ENCODE measurements around the gene HOXA11. TPM values are rescaled to one million over a fixed set of nuclear protein-coding genes. Genes with fewer than 3 reads are reported as not detected.

HOXA11 gene
- polyA plus RNA-seq, 1 donor from 2014 or later: not detected

DNA sequence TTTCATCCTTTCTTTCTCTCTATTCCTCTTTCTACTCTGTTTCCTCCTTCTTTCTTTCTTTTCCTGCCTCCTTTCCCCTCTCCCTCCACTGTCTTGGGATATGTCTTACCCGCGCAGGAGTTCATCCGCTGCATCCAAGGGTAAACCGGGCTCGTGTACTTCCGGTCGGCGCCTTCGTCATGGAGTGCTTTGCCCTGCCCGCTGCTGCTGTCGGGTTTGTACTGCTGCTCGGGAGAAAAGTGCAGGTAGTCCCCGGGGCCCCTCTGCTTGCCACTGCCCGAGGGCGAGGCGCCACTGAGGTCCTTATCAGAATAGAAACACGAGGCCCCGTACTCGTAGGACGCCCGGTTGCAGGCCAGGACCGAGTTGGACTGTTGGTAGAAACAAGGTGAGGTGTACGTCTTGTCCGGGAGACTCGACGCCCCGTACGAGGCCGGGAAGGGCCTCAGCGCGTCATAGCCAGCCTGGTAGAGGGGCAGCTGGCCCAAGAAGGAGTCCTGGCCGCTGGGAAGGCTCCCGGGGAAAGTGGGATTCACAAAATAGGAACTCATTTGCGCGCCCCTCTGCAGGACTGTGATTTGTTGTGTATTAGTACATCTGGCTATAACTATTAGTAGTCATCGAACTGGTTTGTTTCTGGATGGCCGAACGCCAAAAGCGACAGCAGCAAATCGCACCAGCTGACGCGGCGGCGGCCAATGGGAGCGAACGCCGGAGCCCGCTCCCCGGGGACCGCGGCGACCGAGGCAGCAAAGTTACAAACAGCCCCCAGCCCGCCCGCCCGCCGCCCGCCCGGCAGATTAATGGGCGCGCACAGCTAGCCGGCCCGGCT, 37.6 kb downstream of the HOXA11 start, which contains the start of gene HOXA6:
TSS of gene HOXA6 (minus strand) at position 576 of the 832 bp plus-strand sequence. CDS start at position 551, 25 bp downstream.
- H3K36me3 ChIP-seq (ENCODE audit: insufficient read depth, low read length): no peaks in the 10 kb centered on the region
- H3K4me3 ChIP-seq (ENCODE audit: low read length): no peak within 1 kb of the TSS
- no peak within 1 kb of the TSS for H3K4me2 ChIP-seq (ENCODE audit: low read length)
- H3K27ac ChIP-seq (ENCODE audit: low read length): no peak within 1 kb of the TSS
- no peaks in the 10 kb centered on the region for H3K79me2 ChIP-seq (replicated peaks; ENCODE audit: insufficient read depth, low read length)
- H3K27me3 ChIP-seq (ENCODE audit: insufficient read depth, low read depth, low read length): peaks cover 100% of the 10 kb centered on the region
- H2AFZ ChIP-seq (ENCODE audit: low read depth, low read length): no peak within 1 kb of the TSS
- no peak within 1 kb of the TSS for H3K9ac ChIP-seq (ENCODE audit: low read length)
- no peaks in the 10 kb centered on the region for H3K9me2 ChIP-seq (ENCODE audit: insufficient read depth, low read length)
- H4K20me1 ChIP-seq (ENCODE audit: insufficient read depth): no peaks in the 10 kb centered on the region
- H3F3A ChIP-seq (ENCODE audit: insufficient read depth, low read length, poor library complexity, severe bottlenecking): no peaks in the 10 kb centered on the region
- H3K9me3 ChIP-seq (ENCODE audit: low read length): peaks cover 44% of the 10 kb centered on the region
- TF ChIP-seq, protein P1, sequence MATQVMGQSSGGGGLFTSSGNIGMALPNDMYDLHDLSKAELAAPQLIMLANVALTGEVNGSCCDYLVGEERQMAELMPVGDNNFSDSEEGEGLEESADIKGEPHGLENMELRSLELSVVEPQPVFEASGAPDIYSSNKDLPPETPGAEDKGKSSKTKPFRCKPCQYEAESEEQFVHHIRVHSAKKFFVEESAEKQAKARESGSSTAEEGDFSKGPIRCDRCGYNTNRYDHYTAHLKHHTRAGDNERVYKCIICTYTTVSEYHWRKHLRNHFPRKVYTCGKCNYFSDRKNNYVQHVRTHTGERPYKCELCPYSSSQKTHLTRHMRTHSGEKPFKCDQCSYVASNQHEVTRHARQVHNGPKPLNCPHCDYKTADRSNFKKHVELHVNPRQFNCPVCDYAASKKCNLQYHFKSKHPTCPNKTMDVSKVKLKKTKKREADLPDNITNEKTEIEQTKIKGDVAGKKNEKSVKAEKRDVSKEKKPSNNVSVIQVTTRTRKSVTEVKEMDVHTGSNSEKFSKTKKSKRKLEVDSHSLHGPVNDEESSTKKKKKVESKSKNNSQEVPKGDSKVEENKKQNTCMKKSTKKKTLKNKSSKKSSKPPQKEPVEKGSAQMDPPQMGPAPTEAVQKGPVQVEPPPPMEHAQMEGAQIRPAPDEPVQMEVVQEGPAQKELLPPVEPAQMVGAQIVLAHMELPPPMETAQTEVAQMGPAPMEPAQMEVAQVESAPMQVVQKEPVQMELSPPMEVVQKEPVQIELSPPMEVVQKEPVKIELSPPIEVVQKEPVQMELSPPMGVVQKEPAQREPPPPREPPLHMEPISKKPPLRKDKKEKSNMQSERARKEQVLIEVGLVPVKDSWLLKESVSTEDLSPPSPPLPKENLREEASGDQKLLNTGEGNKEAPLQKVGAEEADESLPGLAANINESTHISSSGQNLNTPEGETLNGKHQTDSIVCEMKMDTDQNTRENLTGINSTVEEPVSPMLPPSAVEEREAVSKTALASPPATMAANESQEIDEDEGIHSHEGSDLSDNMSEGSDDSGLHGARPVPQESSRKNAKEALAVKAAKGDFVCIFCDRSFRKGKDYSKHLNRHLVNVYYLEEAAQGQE (IDR thresholded peaks at IDR 0.05; ENCODE audit: borderline replicate concordance): no peak
- no peak for TF ChIP-seq MXI1 (conservative IDR thresholded peaks at IDR 0.05; ENCODE audit: poor library complexity, severe bottlenecking)
- no peak for TF ChIP-seq TAF1 (IDR thresholded peaks at IDR 0.05; ENCODE audit: low read depth)
- TF ChIP-seq, protein P2, sequence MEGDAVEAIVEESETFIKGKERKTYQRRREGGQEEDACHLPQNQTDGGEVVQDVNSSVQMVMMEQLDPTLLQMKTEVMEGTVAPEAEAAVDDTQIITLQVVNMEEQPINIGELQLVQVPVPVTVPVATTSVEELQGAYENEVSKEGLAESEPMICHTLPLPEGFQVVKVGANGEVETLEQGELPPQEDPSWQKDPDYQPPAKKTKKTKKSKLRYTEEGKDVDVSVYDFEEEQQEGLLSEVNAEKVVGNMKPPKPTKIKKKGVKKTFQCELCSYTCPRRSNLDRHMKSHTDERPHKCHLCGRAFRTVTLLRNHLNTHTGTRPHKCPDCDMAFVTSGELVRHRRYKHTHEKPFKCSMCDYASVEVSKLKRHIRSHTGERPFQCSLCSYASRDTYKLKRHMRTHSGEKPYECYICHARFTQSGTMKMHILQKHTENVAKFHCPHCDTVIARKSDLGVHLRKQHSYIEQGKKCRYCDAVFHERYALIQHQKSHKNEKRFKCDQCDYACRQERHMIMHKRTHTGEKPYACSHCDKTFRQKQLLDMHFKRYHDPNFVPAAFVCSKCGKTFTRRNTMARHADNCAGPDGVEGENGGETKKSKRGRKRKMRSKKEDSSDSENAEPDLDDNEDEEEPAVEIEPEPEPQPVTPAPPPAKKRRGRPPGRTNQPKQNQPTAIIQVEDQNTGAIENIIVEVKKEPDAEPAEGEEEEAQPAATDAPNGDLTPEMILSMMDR (IDR thresholded peaks at IDR 0.05; ENCODE audit: poor library complexity, severe bottlenecking): no peak
- TF ChIP-seq POLR2AphosphoS5 (IDR thresholded peaks at IDR 0.05): no peak
- no peak for TF ChIP-seq RAD21 (conservative IDR thresholded peaks at IDR 0.05)
- TF ChIP-seq EP300 (conservative IDR thresholded peaks at IDR 0.05; ENCODE audit: poor library complexity, severe bottlenecking): no peak
- no peak for TF ChIP-seq SMC3 (conservative IDR thresholded peaks at IDR 0.05; ENCODE audit: poor library complexity)
- no peak for TF ChIP-seq EZH2 (IDR thresholded peaks at IDR 0.05; ENCODE audit: borderline replicate concordance, insufficient read depth, low read length, poor library complexity, severe bottlenecking)

DNA sequence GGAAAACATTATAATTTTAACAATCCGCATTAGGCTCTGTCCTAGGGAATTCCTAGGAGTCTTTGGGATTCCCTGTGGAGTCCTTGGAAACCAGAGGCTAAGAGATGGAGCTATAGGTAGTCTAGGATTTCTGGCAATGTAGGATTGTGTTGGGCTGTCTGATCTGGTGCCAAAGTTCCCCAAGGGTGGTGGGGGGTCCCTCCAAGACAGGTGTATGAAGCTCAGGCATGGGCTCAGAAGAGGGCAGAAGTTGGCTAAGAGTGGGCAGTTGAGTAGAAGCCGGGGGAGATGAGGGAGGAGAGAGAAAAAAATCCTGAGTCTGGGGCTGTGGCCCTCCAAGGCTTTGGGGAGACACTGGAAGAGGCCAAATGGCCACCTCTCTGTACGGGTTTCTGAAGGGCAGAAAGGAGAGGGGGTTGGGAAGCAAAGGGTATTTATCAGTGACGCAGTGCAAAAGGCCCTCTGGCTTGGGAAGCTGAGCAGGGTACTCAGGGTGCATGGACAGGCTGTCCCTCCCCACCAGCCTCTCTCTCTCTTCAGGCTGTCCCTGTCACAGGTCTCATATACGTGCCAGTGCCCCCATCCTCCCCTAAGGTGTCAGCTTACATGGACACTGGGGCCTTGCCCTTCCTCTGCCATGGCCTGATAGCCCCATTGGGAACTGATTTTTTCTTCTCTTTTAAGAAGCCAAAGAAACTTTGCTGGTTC, 38.4 kb downstream of the HOXA11 start:
- Histone ChIP-seq H4K20me1 (ENCODE audit: insufficient read depth) (no peaks in the 10 kb centered on the region), H3K36me3 (ENCODE audit: insufficient read depth, low read length) (no peaks in the 10 kb centered on the region), H3K4me2 (ENCODE audit: low read length) (no peak overlapping the region), H3K27ac (ENCODE audit: low read length) (no peak overlapping the region), H3K27me3 (ENCODE audit: insufficient read depth, low read depth, low read length) (peaks cover 100% of the 10 kb centered on the region), H2AFZ (ENCODE audit: low read depth, low read length) (no peak overlapping the region), H3K79me2 (replicated peaks; ENCODE audit: insufficient read depth, low read length) (no peaks in the 10 kb centered on the region), H3K9me2 (ENCODE audit: insufficient read depth, low read length) (no peaks in the 10 kb centered on the region), H3K4me3 (ENCODE audit: low read length) (no peak overlapping the region), H3K9me3 (ENCODE audit: low read length) (peaks cover 39% of the 10 kb centered on the region), H3F3A (ENCODE audit: insufficient read depth, low read length, poor library complexity, severe bottlenecking) (no peaks in the 10 kb centered on the region), H3K9ac (ENCODE audit: low read length) (no peak overlapping the region)
- TF ChIP-seq EZH2 (IDR thresholded peaks at IDR 0.05; ENCODE audit: borderline replicate concordance, insufficient read depth, low read length, poor library complexity, severe bottlenecking) (no peak), SMC3 (conservative IDR thresholded peaks at IDR 0.05; ENCODE audit: poor library complexity) (no peak), POLR2AphosphoS5 (IDR thresholded peaks at IDR 0.05) (no peak), RAD21 (conservative IDR thresholded peaks at IDR 0.05) (no peak), MXI1 (conservative IDR thresholded peaks at IDR 0.05; ENCODE audit: poor library complexity, severe bottlenecking) (no peak), EP300 (conservative IDR thresholded peaks at IDR 0.05; ENCODE audit: poor library complexity, severe bottlenecking) (no peak), TAF1 (IDR thresholded peaks at IDR 0.05; ENCODE audit: low read depth) (no peak)
- TF ChIP-seq, protein P1 (IDR thresholded peaks at IDR 0.05; ENCODE audit: borderline replicate concordance): no peak
- TF ChIP-seq, protein P2 (IDR thresholded peaks at IDR 0.05; ENCODE audit: poor library complexity, severe bottlenecking): no peak
